Measurements from ENCODE around the gene SUGCT.
"Not testable (repeated sequence)": the region's sequence is repeated elsewhere in the genome, so short reads cannot be mapped to it uniquely, and the experiment has no call there.

The SUGCT gene

GRCh38 chr7:40134428-40135316 is at the start of gene SUGCT, which contains the start of gene MPLKIP:
TSS of gene SUGCT (plus strand) at chr7:40135005.
TSS of gene MPLKIP (minus strand) at chr7:40134622. CDS start at chr7:40134567, 55 bp downstream.
- peak; percentile 77 to 79 for DNase-seq

GRCh38 chr7:40092182-40092581 is 42.6 kb upstream of the SUGCT start:
- no peak for DNase-seq

- no peak for DNase-seq
Measured at GRCh38 chr7:40093631-40094350, 41.0 kb upstream of the SUGCT start.

GRCh38 chr7:40095230-40095629 is 39.6 kb upstream of the SUGCT start:
- no peak for DNase-seq

GRCh38 chr7:40095695-40096327 is 39.0 kb upstream of the SUGCT start:
- no peak for DNase-seq

GRCh38 chr7:40097728-40098127 is 37.1 kb upstream of the SUGCT start:
- no peak for DNase-seq

GRCh38 chr7:40098810-40099209 is 36.0 kb upstream of the SUGCT start:
- no peak for DNase-seq

- no peak for DNase-seq
Measured at GRCh38 chr7:40099837-40100236, 35.0 kb upstream of the SUGCT start.

- DNase-seq, result no peak
Measured at GRCh38 chr7:40101201-40101600, 33.6 kb upstream of the SUGCT start.

GRCh38 chr7:40102897-40103296 is 31.9 kb upstream of the SUGCT start:
- DNase-seq, result no peak

GRCh38 chr7:40105879-40106473 is 28.8 kb upstream of the SUGCT start:
- DNase-seq, result no peak

- DNase-seq, result no peak
Measured at GRCh38 chr7:40115936-40116335, 18.9 kb upstream of the SUGCT start.

GRCh38 chr7:40117199-40117598 is 17.6 kb upstream of the SUGCT start:
- not testable (repeated sequence) for DNase-seq

- not testable (repeated sequence) for DNase-seq
Measured at GRCh38 chr7:40118201-40118600, 16.6 kb upstream of the SUGCT start.

- DNase-seq, result no peak
Measured at GRCh38 chr7:40120020-40120419, 14.8 kb upstream of the SUGCT start.

GRCh38 chr7:40122100-40122939 is 12.5 kb upstream of the SUGCT start:
- DNase-seq, result not testable (repeated sequence)

GRCh38 chr7:40122940-40123254 is 11.9 kb upstream of the SUGCT start:
- no peak for DNase-seq

- no peak for DNase-seq
Measured at GRCh38 chr7:40133561-40134427, 1.0 kb upstream of the SUGCT start.

- no peak for DNase-seq
Measured at GRCh38 chr7:40135317-40135610, 459 bp downstream of the SUGCT start.

GRCh38 chr7:40137563-40137962 is 2.8 kb downstream of the SUGCT start:
- no peak for DNase-seq

- no peak for DNase-seq
Measured at GRCh38 chr7:40138973-40139372, 4.2 kb downstream of the SUGCT start.

Data from stimulated activated CD4-positive, alpha-beta T cell treated with anti-CD3 and anti-CD28 coated beads, Interleukin-4, amount 100 ng/mL, for 4 hours (primary cell).